ENCODE data around the gene RUNX3. TPM values are rescaled to one million over a fixed set of nuclear protein-coding genes. Genes with fewer than 3 reads are reported as not detected.

Gene RUNX3
- total RNA-seq, 1 experiment from 2014 or later = 1.5 TPM

GRCh38 chr1:24966724-24967346 lies 36.8 kb upstream of the RUNX3 start:
- Mint-ChIP-seq H3K4me1 (peaks cover 21% of the 10 kb centered on the region), H3K27me3 (ENCODE audit: low read depth) (peaks cover 3% of the 10 kb centered on the region; the same call in 1 of the 2 replicates), H3K9me3 (no peaks in the 10 kb centered on the region), H3K36me3 (no peaks in the 10 kb centered on the region), H3K27ac (no peak overlapping the region), H3K4me3 (no peak overlapping the region)
- DNase-seq (ENCODE audit: low spot score) (no peak), ATAC-seq (no peak)
- POLR2A ChIA-PET = interaction anchor here (0.9 kb wide), 1 partner anchor 134 kb away, joined by 3 read pairs; no protein-coding TSS in a partner anchor
- no peak for TF ChIP-seq ZBTB21 (CRISPR knock-in tag; IDR thresholded peaks at IDR 0.05; ENCODE audit: borderline replicate concordance)
- no peak for TF ChIP-seq CREB1 (CRISPR knock-in tag; IDR thresholded peaks at IDR 0.05)
- TF ChIP-seq GABPB1 (CRISPR knock-in tag; IDR thresholded peaks at IDR 0.05) = peak; percentile 79
- CTCF ChIA-PET = interaction anchor here (2.7 kb wide), 1 partner anchor 35 kb away, joined by 9 read pairs; no protein-coding TSS in a partner anchor

- Mint-ChIP-seq H3K4me3 (no peak overlapping the region), H3K4me1 (peaks cover 16% of the 10 kb centered on the region), H3K27me3 (ENCODE audit: low read depth) (peaks cover 3% of the 10 kb centered on the region; the same call in 1 of the 2 replicates), H3K27ac (no peak overlapping the region), H3K36me3 (no peaks in the 10 kb centered on the region), H3K9me3 (no peaks in the 10 kb centered on the region)
- DNase-seq (ENCODE audit: low spot score) = no peak
- ChIA-PET CTCF (interaction anchor here (2.7 kb wide), 1 partner anchor 34 kb away, joined by 9 read pairs; no protein-coding TSS in a partner anchor), POLR2A (interaction anchor here (0.9 kb wide), 1 partner anchor 134 kb away, joined by 3 read pairs; no protein-coding TSS in a partner anchor)
- ATAC-seq = no peak
- TF ChIP-seq CDX4 (CRISPR knock-in tag; IDR thresholded peaks at IDR 0.05; ENCODE audit: borderline replicate concordance) (no peak), ZMAT4 (CRISPR knock-in tag; IDR thresholded peaks at IDR 0.05) (no peak), CBFB (CRISPR knock-in tag; IDR thresholded peaks at IDR 0.05; ENCODE audit: low read depth) (no peak), ZNF121 (CRISPR knock-in tag; IDR thresholded peaks at IDR 0.05) (no peak), SMAD4 (CRISPR knock-in tag; IDR thresholded peaks at IDR 0.05) (no peak), ZNF423 (CRISPR knock-in tag; IDR thresholded peaks at IDR 0.05) (no peak), PRRX2 (CRISPR knock-in tag; IDR thresholded peaks at IDR 0.05) (no peak), SOX15 (CRISPR knock-in tag; IDR thresholded peaks at IDR 0.05) (no peak), ZNF512 (CRISPR knock-in tag; IDR thresholded peaks at IDR 0.05; ENCODE audit: borderline replicate concordance) (no peak), ARID4B (CRISPR knock-in tag; IDR thresholded peaks at IDR 0.05; ENCODE audit: borderline replicate concordance) (no peak), JUN (CRISPR knock-in tag; IDR thresholded peaks at IDR 0.05) (no peak), HMGA2 (CRISPR knock-in tag; IDR thresholded peaks at IDR 0.05) (no peak), TEAD4 (CRISPR knock-in tag; IDR thresholded peaks at IDR 0.05) (no peak), ZNF416 (CRISPR knock-in tag; IDR thresholded peaks at IDR 0.05) (no peak)
These were observed 36.1 kb upstream of the RUNX3 start for GRCh38 chr1:24966121-24966723.

Data from WTC11 (cell line).